Measurements from ENCODE around the gene RP2.

The RP2 gene

DNA sequence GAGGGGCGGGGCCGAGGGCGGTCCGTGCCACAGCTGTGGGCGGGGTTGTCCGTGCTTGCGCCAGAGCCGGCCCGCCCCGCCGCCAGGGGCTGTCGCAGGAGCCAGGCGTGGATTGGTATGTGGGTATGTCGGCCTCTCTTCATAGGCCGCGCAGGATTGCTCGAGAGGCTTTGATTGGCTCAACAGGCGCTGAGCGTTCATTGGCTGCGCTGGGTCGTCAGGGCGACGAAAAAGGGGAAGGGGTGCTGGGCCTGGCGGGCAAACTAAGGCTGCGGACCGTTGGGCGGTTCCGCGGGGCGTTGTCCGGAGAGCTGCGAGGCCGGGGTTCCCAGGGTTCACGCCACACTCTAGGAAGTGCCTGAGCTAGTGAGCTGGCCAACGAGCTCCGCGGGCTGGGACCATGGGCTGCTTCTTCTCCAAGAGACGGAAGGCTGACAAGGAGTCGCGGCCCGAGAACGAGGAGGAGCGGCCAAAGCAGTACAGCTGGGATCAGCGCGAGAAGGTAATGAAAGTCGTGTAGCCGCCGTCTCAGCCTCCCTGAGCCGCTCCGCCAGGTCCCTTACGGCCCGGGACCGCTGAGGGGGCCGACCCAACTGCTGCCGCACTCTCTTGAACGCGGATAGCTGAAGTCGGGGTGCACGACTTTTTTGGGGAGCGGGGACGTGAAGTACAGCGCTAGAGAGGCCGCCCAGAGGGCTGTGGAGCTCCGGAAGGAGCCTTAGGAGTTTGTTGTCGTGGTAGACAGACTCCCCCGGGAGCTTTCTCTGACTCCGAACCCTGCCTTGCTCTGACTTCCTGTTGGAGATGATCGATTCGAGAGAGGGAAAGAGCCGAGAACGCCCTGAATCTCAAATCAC is at the start of gene RP2:
TSS of gene RP2 (plus strand) at position 343 of the 857 bp plus-strand sequence. CDS start at position 401, 58 bp downstream.
- peak; percentile 93 for DNase-seq

- DNase-seq: no peak
Observed at GRCh38 chrX:46788902-46789301, 47.9 kb upstream of the RP2 start.

DNA sequence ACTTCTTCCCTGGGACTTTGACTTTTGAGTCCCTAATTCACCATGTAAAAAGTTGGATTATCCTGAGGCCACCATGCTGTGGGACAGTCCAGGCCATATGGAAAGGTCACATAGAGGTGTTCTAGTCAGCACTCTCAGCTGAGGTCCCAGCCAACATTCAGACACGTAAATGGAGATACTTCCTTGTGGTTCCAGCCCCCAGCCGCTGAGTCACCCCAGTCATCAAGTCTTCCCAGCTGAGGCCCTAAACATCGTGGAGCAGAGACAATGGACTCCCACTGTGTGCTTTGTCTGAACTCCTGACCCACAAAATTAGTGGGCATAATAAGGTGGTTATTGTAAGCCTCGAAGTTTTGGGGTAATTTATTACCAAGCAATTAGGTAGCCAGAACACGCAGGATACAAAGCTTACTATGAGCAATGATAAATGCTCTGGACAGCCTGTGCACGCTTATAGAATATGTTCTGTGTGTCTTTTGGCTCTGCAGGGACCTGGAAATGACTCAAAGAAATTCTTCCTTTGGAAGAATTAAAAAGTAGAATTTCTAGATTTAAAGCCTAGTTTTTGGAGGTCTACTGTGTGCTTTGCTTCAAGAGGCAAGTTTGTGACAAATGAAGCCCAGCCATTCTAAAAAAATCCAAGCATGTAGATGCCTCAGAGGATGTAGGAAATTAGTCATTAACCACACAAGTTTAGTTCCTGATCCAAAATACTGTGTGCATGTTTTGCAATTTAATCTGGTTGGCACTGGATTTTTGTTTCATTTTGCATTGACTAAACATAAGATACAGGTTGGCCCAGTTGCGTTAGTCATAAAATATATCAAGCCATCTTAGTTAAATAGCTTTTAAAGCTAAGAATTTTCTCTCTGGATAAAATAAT is 44.7 kb upstream of the RP2 start:
- no peak for DNase-seq

DNA sequence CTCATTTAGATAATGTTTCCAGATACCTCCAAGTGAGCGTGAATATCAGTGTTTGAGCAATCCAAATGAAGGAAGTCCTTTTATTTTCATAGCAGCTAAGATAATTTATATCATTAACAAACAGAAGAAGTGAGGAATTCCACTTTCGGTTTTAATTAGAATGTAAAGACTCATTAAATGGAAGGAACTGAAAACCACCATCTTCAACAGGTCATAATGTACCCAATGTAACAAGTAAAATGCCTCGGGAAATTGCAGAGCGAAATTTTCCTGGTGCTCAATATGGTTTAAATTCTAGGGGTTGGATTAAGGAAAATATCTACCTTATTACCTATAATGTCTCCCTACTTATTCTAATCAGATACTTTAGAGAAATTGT is 44.0 kb upstream of the RP2 start:
- no peak for DNase-seq

DNA sequence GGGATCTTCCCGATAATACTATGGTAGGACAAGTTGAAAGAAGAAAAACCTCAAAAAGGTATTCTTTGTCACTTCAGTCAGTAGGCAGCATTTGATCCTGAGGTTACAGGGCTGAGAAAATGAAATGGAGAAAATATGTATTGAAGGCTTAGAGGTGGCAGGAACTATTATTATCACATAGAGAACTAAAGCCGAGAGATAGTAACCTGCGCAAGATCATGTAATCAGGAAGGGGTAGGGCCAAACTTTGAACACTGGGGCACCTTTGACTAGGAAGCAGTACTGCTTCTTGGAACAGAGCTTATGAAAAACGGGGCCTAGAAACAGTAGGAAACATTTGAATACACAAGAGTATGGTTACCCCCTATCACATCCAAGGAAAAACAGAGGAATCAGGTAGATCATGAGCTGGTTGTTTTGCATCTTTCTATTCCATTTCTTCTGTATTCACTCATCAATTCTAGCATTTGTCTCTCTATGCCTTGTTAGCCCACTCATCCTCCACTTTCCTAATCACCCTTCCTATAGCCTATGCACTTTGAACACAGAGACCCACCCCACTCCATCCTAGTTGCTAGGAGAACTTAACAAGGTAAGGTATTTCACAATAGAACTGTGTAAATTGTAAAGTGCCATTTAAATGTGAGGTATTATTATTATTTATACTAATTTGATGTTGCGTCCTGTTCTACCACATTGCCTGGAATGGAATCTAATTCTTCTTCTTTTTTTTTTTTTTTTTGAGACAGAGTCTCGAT is 43.3 kb upstream of the RP2 start:
- no peak for DNase-seq

DNA sequence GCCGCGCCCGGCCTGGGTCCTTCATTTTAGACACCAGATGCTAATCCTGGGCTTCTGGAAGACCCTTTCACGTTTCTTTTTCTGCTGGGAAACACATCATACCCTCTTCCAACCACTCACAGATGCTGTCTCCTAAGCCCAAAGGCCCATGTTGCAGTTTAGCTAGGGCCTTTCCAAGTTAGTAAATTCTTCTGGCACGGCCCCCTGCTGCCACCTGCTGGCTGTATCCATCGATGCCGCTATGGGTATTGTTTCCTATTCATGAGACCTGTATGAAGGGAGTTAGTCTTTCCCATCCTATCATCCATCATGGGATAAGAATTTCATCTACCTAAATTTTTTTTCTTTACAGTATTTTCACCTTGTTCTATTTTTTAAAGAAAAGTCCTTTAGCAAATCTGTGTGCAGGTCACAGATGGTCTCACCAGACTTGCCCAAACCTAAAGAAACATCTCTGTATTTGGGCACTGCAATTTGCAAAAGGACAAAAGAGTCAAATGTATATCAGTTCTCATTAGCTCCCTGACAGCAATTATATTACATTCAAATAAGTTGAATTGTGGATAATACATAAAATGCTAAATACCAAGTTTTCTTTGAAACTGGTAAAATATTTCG is 40.2 kb upstream of the RP2 start:
- peak; percentile 37 for DNase-seq

GRCh38 chrX:46803140-46803539 is 33.7 kb upstream of the RP2 start:
- no peak for DNase-seq

GRCh38 chrX:46805270-46805669 is 31.6 kb upstream of the RP2 start:
- no peak for DNase-seq

- no peak for DNase-seq
Observed at GRCh38 chrX:46811121-46811520, 25.7 kb upstream of the RP2 start.

DNA sequence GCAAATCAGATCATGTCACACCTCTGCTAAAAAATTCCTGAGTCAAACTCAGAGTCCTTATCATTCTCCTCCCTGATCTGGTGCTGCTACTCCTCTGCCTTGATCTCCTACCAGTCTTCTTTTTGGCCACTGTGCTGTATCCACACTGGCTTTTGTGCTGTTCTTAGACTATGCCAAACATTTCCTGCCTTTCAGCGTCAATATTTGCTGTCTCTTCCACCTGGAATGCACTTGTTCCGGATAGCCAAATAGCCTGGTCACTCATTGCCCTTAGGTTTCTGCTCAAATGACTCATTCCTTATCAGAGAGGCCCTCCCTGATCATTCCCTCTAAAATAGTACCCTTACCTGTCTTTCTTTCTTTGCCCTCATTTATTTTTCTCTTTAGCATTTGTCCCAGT is 24.4 kb upstream of the RP2 start:
- DNase-seq: no peak

GRCh38 chrX:46814966-46815365 is 21.9 kb upstream of the RP2 start:
- no peak for DNase-seq

- no peak for DNase-seq
Observed at GRCh38 chrX:46819136-46819535, 17.7 kb upstream of the RP2 start.

DNA sequence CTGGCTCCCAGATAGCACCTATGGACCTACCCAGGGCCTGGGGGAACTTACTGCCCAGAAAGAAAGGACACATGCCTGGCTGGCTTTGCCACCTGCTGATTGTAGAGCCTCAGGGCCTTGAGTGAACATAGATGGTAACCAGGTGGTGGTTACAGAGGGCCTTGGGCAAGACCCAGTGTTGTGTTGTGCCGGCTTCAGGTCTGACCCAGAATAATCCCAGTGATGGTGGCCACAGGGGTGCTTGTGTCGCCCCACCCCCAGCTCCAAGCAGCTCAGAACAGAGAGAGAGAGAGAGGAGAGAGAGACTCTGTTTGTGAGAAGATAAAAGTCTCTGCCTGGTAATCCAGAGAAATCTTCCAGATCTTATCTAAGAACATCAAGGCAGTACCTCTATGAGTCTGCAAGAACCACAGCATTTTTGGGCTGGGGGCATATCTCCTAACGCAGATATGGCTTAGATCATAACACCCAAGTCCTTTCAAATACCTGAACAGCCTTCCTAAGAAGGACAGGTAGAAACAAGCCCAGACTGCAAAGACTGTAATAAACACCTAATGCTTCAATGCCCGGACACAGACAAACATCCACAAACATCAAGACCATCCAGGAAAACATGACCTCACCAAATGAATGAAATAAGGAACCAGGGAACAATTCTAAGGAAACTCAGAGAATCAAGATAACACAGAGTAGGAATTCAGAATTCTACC is 16.3 kb upstream of the RP2 start:
- no peak for DNase-seq

DNA sequence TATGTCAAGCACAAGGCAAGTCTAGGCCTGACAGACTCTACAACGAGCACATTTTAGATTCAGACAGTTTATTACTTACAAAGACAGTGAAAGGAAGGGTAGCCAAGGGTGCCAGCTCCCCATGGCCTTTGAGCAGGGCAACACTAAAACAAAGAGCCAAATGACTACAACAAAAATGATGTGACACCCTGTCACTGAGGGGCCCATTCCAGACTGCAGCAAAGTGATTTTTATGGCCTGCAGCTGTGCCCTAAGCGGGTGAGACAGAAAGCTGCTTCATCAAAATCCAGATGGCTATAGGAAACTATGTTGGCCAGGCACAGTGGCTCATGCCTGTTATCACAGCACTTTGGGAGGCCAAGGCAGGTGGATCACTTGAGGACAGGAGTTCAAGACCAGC is 13.4 kb upstream of the RP2 start:
- DNase-seq: no peak

- no peak for DNase-seq
Observed at GRCh38 chrX:46831765-46832327, 5.0 kb upstream of the RP2 start.

- no peak for DNase-seq
Observed at GRCh38 chrX:46837558-46838485, 979 bp downstream of the RP2 start.

- no peak for DNase-seq
Observed at GRCh38 chrX:46838486-46838870, 1.6 kb downstream of the RP2 start.

DNA sequence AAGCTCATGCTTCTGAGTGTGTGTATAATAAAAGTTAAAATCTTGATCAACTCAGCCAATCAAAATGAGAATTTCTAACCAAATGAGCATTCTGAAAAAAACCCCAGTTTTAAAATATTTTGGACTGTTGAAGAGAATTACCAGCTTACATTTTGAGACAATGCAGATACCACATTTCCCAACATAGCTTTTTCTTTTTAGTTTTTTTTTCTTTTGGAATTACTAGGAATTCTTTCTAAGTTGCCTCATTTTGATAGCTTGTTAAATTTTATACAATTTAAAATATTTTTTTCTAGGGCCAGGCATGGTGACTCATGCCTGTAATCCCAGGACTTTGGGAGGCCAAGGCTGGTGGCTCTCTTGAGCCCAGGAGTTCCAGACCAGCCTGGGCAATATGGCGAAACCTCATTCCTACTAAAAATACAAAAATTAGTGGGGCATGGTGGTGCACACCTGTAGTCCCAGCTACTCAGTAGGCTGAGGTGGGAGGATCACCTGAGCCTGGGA is 2.2 kb downstream of the RP2 start:
- no peak for DNase-seq

- DNase-seq: no peak
Observed at GRCh38 chrX:46840946-46841345, 4.1 kb downstream of the RP2 start.

GRCh38 chrX:46841346-46841745 is 4.5 kb downstream of the RP2 start:
- no peak for DNase-seq

All from NCI-H2107 (cell line).